DMS79 treated with DMSO at 0.1 percent for 48 hours (cell line): ENCODE data around the gene SAV1.

Experiments used
- DNase-seq: peaks from one replicate; lab custom pipeline; 2025; lab: John Stamatoyannopoulos, UW

SAV1 gene

GRCh38 chr14:50607181-50607580 is 60.9 kb downstream of the SAV1 start:
- no peak for DNase-seq

- no peak for DNase-seq
These were observed 61.6 kb downstream of the SAV1 start for GRCh38 chr14:50606468-50606867.

GRCh38 chr14:50605766-50606165 is 62.3 kb downstream of the SAV1 start:
- no peak for DNase-seq

DNA sequence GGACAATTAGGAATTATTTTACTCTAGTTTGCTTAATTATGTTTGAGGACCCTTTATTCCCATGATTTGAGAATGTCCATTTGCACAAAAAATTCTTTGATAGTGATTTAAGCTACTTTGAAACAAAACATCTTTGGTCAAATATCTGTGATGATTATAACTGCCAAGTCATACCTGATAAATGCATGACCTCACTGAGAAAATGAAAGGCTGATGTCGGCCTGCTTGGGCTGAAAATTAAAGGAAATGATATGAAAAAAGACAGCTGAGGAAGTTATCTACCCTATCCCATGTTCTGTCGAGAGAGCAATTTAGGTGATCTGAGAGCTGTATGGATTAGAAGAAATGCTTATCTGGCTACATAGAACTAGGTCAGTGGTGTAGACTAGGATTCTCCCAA is 64.5 kb downstream of the SAV1 start:
- DNase-seq = no peak

GRCh38 chr14:50602035-50602434 is 66.1 kb downstream of the SAV1 start:
- DNase-seq = no peak

DNA sequence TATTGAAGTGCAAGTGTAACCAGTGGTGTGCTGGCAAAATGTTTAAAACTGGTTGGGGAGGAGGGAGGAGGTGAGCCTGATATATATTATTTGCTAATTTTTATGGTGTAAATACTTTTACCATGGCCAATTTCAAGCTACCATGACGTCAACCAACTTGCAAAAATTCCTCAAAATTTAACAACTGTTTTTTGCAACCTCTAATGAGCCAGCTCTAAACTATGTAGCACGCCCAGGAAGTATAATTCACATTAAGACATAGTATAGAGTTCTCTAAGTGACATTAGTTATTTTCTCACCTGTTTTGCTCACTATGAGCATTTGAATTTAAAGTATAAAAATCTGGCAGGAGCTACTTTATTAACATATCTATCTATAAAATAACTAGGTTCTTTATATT is 66.7 kb downstream of the SAV1 start:
- DNase-seq = no peak

DNA sequence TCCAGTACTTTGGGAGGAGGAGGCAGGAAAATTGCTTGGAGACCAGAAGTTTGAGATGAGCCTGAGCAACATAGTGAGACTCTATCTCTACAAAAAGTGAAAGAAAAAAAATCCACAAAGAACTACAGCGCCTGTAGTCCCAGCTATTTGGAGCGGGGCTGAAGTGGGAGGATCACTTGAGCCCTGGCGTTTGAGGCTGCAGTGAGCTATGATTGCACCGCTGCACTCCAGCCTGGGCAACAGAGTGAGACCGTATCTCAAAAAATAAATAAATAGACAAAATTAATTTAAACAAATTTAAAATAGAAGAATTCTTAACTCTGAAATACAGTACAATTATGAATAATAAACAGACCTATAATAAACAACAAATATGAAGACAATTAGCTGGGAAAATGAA is 67.3 kb downstream of the SAV1 start:
- DNase-seq = no peak

DNA sequence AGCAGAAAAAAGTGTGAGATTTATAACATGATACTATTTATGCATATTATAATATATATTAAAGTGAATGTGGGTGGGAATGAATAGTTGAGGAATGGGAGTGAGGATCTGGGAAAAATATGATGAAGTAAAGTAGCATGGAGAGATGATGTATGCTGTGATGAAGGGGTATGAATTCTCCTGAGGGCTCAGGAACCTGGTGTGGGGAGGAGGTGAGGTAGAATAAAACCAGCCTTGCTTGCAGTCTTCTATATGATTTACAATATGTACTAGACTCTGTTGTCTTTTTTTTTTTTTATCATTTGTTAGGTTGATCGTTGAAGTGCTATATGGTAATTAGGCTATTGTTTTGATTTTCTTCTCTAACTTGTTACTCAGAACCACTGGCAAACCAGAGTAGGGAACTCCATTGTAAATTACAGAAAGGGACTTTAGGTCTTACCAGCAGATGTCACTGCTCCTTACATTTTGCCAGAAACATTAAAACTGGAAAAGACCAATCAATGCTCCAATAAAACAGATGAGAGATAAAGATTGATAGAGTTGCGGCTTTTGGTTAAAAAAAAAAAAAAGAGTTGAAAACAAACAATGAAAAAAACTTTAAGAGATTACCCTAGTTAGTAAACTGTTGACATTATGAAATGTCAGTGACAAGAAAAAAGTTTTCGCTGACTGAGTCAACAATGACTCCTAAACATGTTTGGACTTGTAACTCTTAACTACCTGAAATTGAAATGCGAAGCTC is 68.2 kb downstream of the SAV1 start:
- DNase-seq = peak; percentile 33

DNA sequence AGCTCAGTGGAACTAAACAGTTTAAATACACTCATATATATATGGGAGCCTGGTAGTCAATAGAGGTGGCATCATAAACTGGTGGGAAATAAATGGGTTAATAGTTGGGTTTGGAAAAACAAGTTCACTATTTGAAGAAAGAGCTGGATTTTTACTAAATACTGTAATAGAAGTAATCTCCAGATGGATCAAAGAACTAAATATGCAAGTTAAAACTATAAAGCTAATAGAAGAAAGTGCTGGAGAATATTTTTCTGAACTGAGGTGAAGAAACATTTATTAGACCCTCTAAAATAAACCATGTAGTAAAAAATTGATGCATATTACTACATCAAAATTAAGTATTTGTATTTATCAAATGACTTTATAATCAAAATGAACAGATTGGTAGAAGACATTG is 69.3 kb downstream of the SAV1 start:
- no peak for DNase-seq

GRCh38 chr14:50594577-50595316 is 73.4 kb downstream of the SAV1 start:
- no peak for DNase-seq

DNA sequence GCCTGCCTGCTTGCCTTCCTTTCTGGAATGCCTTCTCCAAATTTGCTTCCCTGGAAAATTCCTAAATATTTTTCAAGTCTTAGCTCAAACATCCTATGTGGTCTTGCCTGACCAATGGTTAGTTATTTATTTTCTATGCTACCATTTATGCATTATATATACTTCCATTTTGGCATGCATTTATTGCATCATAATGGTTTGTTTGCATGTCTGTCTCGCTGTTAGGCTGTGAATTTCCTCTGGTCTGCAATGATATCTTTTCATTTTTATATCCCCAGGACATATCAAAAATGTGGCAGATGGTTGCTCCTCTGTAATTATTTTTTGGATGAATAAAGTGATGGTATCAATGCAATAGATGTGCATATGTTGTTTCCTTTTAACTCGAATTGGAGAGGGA is 77.6 kb downstream of the SAV1 start:
- no peak for DNase-seq
